GM12878 (cell line): ENCODE results near the gene AFG1L. TPM values are rescaled to one million over a fixed set of nuclear protein-coding genes. Genes with fewer than 3 reads are reported as not detected.
A peak's percentile ranks its signal among the peaks of the same experiment; 100 is the strongest.

Experiments
- BHLHE40 ChIP-seq, 2 experiments: fragments of 450-650 bp in 1 of 2; IDR thresholded peaks; 2 replicates each; pipeline ENCODE4 v1.6.1; 2011 to 2017; ENCODE audit warnings: low read depth in 2 of 2, borderline replicate concordance in 1 of 2, improper control_type of control experiment in 1 of 2, low read length in 1 of 2, mild to moderate bottlenecking in 1 of 2
- EED ChIP-seq: sonication (generic); IDR thresholded peaks from 2 replicates; pipeline ENCODE4 v1.6.1; 2016; ENCODE audit warnings: antibody characterized with exemption, low read depth
- EGR1 ChIP-seq, 2 experiments: IDR thresholded peaks; 1 replicate in 1 of 2; 2 replicates in 1 of 2; pipeline ENCODE4 v1.6.1; 2011 to 2012; ENCODE audit warnings: low read depth in 2 of 2, low read length in 2 of 2, borderline replicate concordance in 1 of 2, mild to moderate bottlenecking in 1 of 2, moderate library complexity in 1 of 2
- FOS ChIP-seq: IDR thresholded peaks from 3 replicates; pipeline ENCODE4 v1.6.1; 2011; ENCODE audit warnings: borderline replicate concordance; ENCODE audit not compliant: insufficient read length; ENCODE audit errors: extremely low read depth
- FOXM1 ChIP-seq: IDR thresholded peaks from 2 replicates; pipeline ENCODE4 v1.6.1; 2012; ENCODE audit warnings: low read depth, mild to moderate bottlenecking, inconsistent platforms, low read length, moderate library complexity
- GABPA ChIP-seq: IDR thresholded peaks from 2 replicates; pipeline ENCODE4 v1.6.1; 2014; ENCODE audit warnings: antibody characterized with exemption, low read depth, mild to moderate bottlenecking, inconsistent platforms
- HCFC1 ChIP-seq: fragments of 150-350 bp; IDR thresholded peaks from 2 replicates; pipeline ENCODE4 v1.6.1; 2014; ENCODE audit warnings: low read length
- HDAC2 ChIP-seq: fragments of 200-600 bp; sonication (generic); IDR thresholded peaks from 2 replicates; pipeline ENCODE4 v1.6.1; 2017
- KDM1A ChIP-seq: fragments of 200-600 bp; sonication (generic); IDR thresholded peaks from 2 replicates; pipeline ENCODE4 v1.6.1; 2016; ENCODE audit warnings: borderline replicate concordance
- LARP7 ChIP-seq: fragments of 450-650 bp; IDR thresholded peaks from 2 replicates; pipeline ENCODE4 v1.6.1; 2017; ENCODE audit warnings: mild to moderate bottlenecking
- NFYA ChIP-seq: IDR thresholded peaks from 2 replicates; pipeline ENCODE4 v1.6.1; 2011; ENCODE audit warnings: low read depth, mild to moderate bottlenecking, low read length, improper control_type of control experiment, borderline replicate concordance
- RBBP5 ChIP-seq: fragments of 200-600 bp; sonication (generic); conservative IDR thresholded peaks from 2 replicates; pipeline ENCODE4 v1.6.1; 2016
- SKIL ChIP-seq: fragments of 450-650 bp; IDR thresholded peaks from 2 replicates; pipeline ENCODE4 v1.6.1; 2017; ENCODE audit warnings: mild to moderate bottlenecking, low read depth, inconsistent platforms; ENCODE audit not compliant: poor library complexity, severe bottlenecking
- SMARCA5 ChIP-seq: fragments of 450-650 bp; IDR thresholded peaks from 2 replicates; pipeline ENCODE4 v1.6.1; 2017; ENCODE audit warnings: mild to moderate bottlenecking
- STAT1 ChIP-seq: fragments of 450-650 bp; conservative IDR thresholded peaks from 2 replicates; pipeline ENCODE4 v1.6.1; 2014; ENCODE audit warnings: antibody characterized with exemption, mild to moderate bottlenecking
- WRNIP1 ChIP-seq: IDR thresholded peaks from 2 replicates; pipeline ENCODE4 v1.6.1; 2011; ENCODE audit warnings: low read depth, low read length, improper control_type of control experiment, borderline replicate concordance
- YY1 ChIP-seq: IDR thresholded peaks from 2 replicates; pipeline ENCODE4 v1.6.1; 2011; ENCODE audit warnings: low read depth, mild to moderate bottlenecking, low read length
- ZNF217 ChIP-seq: fragments of 450-650 bp; IDR thresholded peaks from 2 replicates; pipeline ENCODE4 v1.6.1; 2017; ENCODE audit warnings: antibody characterized with exemption, mild to moderate bottlenecking
- polyA plus RNA-seq, 11 experiments: library from polyadenylated mRNA; depleted of rRNA in 4 of 11; unstranded in 6 of 11; stranded (reverse) in 5 of 11; fragments of >200 nt; fragmentation: Nextera tagmentation in 4 of 11; fragmentation: Illumina TruSeq in 1 of 11; extraction: Ambion mirVana in 4 of 11; extraction: Trizol in 1 of 11; gene quantifications; 1 replicate in 1 of 11; 2 replicates in 10 of 11; pipeline versions ENCODE4 v1.2.1 to v1.2.3, GENCODE V29; 2011 to 2016; ENCODE audit warnings: inconsistent platforms in 2 of 11, missing spikeins in 2 of 11, low read depth in 1 of 11
- total RNA-seq, 4 experiments: library from RNA; depleted of rRNA in 3 of 4; stranded (reverse); fragments of >200 nt in 3 of 4; fragmentation: Illumina TruSeq in 1 of 4; extraction: Trizol in 1 of 4; gene quantifications; 2 replicates each; pipeline versions ENCODE4 v1.2.1 to v1.2.3, GENCODE V29; 2013 to 2021
- TF ChIP-seq, protein P1 (sequence below), 3 experiments: IDR thresholded peaks in 2 of 3; conservative IDR thresholded peaks in 1 of 3; 2 replicates each; pipeline ENCODE4 v1.5.1; 2011; ENCODE audit warnings: low read depth in 3 of 3, low read length in 3 of 3, mild to moderate bottlenecking in 3 of 3, control low read depth in 2 of 3, moderate library complexity in 2 of 3, inconsistent platforms in 1 of 3, mixed read lengths in 1 of 3; ENCODE audit not compliant: control insufficient read depth in 2 of 3, insufficient read depth in 1 of 3; ENCODE audit errors: extremely low read depth in 1 of 3
- TF ChIP-seq, protein P2 (sequence below): fragments of 450-650 bp; IDR thresholded peaks from 2 replicates; pipeline ENCODE4 v1.6.1; 2017; ENCODE audit warnings: mild to moderate bottlenecking
- TF ChIP-seq, protein P3 (sequence below): fragments of 450-650 bp; IDR thresholded peaks from 2 replicates; pipeline ENCODE4 v1.6.1; 2014; ENCODE audit warnings: mild to moderate bottlenecking
- TF ChIP-seq, protein P4 (sequence below): fragments of 450-650 bp; IDR thresholded peaks from 2 replicates; pipeline ENCODE4 v1.6.1; 2017; ENCODE audit warnings: borderline replicate concordance

Gene AFG1L
- total and polyA plus RNA-seq, 10 of the 15 experiments (the other 5 are each of a cell fraction or from before 2014, with no cell fraction given): 2.3 to 9.0 (median 4.3) TPM

GRCh38 chr6:108260809-108261569 lies 33.9 kb upstream of the AFG1L start, which contains the start of gene SNX3 (continued):
- TF ChIP-seq BHLHE40 (IDR thresholded peaks at IDR 0.05; ENCODE audit: borderline replicate concordance in 1 of 2, low read depth in 2 of 2, low read length in 1 of 2) (peak; percentile 25 to 76; a peak in 3 of 4 replicates), GABPA (peak; percentile 80; the same call in 1 of the 2 replicates), FOS (no peak), YY1 (peak; percentile 76), NFYA (no peak), FOXM1 (no peak), HDAC2 (no peak), KDM1A (no peak), RBBP5 (no peak; the same call in 1 of the 2 replicates), SKIL (peak; percentile 48), HCFC1 (peak; percentile 80), EGR1 (IDR thresholded peaks at IDR 0.05; ENCODE audit: borderline replicate concordance in 1 of 2, low read depth in 2 of 2, low read length in 2 of 2) (peak; percentile 40 to 52; a peak in 2 of 3 replicates), EED (peak; percentile 64), LARP7 (peak; percentile 61; the same call in 1 of the 2 replicates), STAT1 (no peak), SMARCA5 (peak; percentile 60; the same call in 1 of the 2 replicates), ZNF217 (peak; percentile 44; the same call in 1 of the 2 replicates), WRNIP1 (no peak)
- TF ChIP-seq, protein P1, sequence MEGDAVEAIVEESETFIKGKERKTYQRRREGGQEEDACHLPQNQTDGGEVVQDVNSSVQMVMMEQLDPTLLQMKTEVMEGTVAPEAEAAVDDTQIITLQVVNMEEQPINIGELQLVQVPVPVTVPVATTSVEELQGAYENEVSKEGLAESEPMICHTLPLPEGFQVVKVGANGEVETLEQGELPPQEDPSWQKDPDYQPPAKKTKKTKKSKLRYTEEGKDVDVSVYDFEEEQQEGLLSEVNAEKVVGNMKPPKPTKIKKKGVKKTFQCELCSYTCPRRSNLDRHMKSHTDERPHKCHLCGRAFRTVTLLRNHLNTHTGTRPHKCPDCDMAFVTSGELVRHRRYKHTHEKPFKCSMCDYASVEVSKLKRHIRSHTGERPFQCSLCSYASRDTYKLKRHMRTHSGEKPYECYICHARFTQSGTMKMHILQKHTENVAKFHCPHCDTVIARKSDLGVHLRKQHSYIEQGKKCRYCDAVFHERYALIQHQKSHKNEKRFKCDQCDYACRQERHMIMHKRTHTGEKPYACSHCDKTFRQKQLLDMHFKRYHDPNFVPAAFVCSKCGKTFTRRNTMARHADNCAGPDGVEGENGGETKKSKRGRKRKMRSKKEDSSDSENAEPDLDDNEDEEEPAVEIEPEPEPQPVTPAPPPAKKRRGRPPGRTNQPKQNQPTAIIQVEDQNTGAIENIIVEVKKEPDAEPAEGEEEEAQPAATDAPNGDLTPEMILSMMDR (IDR thresholded peaks at IDR 0.05 in 2 of 3, conservative IDR thresholded peaks at IDR 0.05 in 1 of 3; ENCODE audit: control insufficient read depth in 2 of 3, extremely low read depth in 1 of 3, insufficient read depth in 1 of 3, low read depth in 3 of 3, low read length in 3 of 3): 0 out of 6 replicates have a peak, but pooled peaks of 1 of the 3 experiments have one; percentile 11
- TF ChIP-seq, protein P2, sequence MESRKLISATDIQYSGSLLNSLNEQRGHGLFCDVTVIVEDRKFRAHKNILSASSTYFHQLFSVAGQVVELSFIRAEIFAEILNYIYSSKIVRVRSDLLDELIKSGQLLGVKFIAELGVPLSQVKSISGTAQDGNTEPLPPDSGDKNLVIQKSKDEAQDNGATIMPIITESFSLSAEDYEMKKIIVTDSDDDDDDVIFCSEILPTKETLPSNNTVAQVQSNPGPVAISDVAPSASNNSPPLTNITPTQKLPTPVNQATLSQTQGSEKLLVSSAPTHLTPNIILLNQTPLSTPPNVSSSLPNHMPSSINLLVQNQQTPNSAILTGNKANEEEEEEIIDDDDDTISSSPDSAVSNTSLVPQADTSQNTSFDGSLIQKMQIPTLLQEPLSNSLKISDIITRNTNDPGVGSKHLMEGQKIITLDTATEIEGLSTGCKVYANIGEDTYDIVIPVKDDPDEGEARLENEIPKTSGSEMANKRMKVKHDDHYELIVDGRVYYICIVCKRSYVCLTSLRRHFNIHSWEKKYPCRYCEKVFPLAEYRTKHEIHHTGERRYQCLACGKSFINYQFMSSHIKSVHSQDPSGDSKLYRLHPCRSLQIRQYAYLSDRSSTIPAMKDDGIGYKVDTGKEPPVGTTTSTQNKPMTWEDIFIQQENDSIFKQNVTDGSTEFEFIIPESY: peak; percentile 6; the same call in 1 of the 2 replicates
- TF ChIP-seq, protein P3, sequence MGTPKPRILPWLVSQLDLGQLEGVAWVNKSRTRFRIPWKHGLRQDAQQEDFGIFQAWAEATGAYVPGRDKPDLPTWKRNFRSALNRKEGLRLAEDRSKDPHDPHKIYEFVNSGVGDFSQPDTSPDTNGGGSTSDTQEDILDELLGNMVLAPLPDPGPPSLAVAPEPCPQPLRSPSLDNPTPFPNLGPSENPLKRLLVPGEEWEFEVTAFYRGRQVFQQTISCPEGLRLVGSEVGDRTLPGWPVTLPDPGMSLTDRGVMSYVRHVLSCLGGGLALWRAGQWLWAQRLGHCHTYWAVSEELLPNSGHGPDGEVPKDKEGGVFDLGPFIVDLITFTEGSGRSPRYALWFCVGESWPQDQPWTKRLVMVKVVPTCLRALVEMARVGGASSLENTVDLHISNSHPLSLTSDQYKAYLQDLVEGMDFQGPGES: no peak
- TF ChIP-seq, protein P4, sequence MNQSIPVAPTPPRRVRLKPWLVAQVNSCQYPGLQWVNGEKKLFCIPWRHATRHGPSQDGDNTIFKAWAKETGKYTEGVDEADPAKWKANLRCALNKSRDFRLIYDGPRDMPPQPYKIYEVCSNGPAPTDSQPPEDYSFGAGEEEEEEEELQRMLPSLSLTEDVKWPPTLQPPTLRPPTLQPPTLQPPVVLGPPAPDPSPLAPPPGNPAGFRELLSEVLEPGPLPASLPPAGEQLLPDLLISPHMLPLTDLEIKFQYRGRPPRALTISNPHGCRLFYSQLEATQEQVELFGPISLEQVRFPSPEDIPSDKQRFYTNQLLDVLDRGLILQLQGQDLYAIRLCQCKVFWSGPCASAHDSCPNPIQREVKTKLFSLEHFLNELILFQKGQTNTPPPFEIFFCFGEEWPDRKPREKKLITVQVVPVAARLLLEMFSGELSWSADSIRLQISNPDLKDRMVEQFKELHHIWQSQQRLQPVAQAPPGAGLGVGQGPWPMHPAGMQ: peak; percentile 32; the same call in 1 of the 2 replicates
